Small intestine (tissue), 7 donors: ENCODE measurements around the gene TGM3. TPM values are rescaled to one million over a fixed set of nuclear protein-coding genes. Genes with fewer than 3 reads are reported as not detected.

Experiments
- DNase-seq, 2 donors: peaks; one replicate each; pipeline versions ENCODE4 v3.0.0 to v3.0.0-alpha.2; 2013
- FAIRE-seq: peaks from 2 replicates; lab custom pipeline; 2012; peaks lifted over from hg19 to GRCh38; lab: Jason Lieb, UNC
- H3K27ac ChIP-seq, 3 donors: one replicate each; pipeline ENCODE4 v1.5.1; 2013; ENCODE audit warnings: low read length in 2 of 3, mild to moderate bottlenecking in 2 of 3, control low read depth in 1 of 3, inconsistent platforms in 1 of 3, low read depth in 1 of 3, moderate library complexity in 1 of 3
- H3K27me3 ChIP-seq, 3 donors: one replicate each; pipeline ENCODE4 v1.6.1; 2013; ENCODE audit warnings: low read length in 3 of 3, inconsistent platforms in 1 of 3; ENCODE audit not compliant: control insufficient read depth in 3 of 3, insufficient read depth in 3 of 3
- H3K36me3 ChIP-seq, 3 donors: one replicate each; pipeline ENCODE4 v1.6.1; 2013; ENCODE audit warnings: low read length in 3 of 3, inconsistent platforms in 1 of 3, low read depth in 1 of 3, mild to moderate bottlenecking in 1 of 3, moderate library complexity in 1 of 3; ENCODE audit not compliant: control insufficient read depth in 3 of 3, insufficient read depth in 2 of 3
- H3K4me1 ChIP-seq, 3 donors: one replicate each; pipeline ENCODE4 v1.6.1; 2013; ENCODE audit warnings: low read length in 2 of 3, inconsistent platforms in 1 of 3, low read depth in 1 of 3, mild to moderate bottlenecking in 1 of 3, moderate library complexity in 1 of 3; ENCODE audit not compliant: control insufficient read depth in 3 of 3, insufficient read depth in 2 of 3
- H3K4me3 ChIP-seq, 3 donors: one replicate each; pipeline ENCODE4 v1.5.1; 2013; ENCODE audit warnings: low read length in 3 of 3, control low read depth in 1 of 3, inconsistent platforms in 1 of 3, low read depth in 1 of 3, mild to moderate bottlenecking in 1 of 3, moderate library complexity in 1 of 3
- H3K9me3 ChIP-seq, 2 donors: one replicate each; pipeline ENCODE4 v1.6.1; 2013; ENCODE audit warnings: low read depth in 1 of 2, low read length in 1 of 2; ENCODE audit not compliant: control insufficient read depth in 2 of 2, insufficient read depth in 1 of 2
- WGBS, 3 donors: extraction: QIAGEN DNeasy Blood & Tissue Kit; methylation state at CpG; one replicate each; pipeline ENCODE4 v1.1.7; 2013; 5-methylcytosine and 5-hydroxymethylcytosine counted together
- polyA plus RNA-seq, 4 donors: library from polyadenylated mRNA; stranded (reverse) in 3 of 4; unstranded in 1 of 4; fragments of 200-250 nt in 3 of 4; fragments of 120-200 nt in 1 of 4; gene quantifications; one replicate each; pipeline versions ENCODE4 v1.2.1 to v1.2.3, GENCODE V29; 2013
- donor health status: healthy with polysubstance abuse.
- donor health status: control.
- donor health status: control.
- donor health status: Bipolar disorder and iron deficiency.
- donor health status: healthy.

TGM3 gene
- polyA plus RNA-seq, 4 donors: 0.35 to 1.6 (median 0.87) TPM

DNA sequence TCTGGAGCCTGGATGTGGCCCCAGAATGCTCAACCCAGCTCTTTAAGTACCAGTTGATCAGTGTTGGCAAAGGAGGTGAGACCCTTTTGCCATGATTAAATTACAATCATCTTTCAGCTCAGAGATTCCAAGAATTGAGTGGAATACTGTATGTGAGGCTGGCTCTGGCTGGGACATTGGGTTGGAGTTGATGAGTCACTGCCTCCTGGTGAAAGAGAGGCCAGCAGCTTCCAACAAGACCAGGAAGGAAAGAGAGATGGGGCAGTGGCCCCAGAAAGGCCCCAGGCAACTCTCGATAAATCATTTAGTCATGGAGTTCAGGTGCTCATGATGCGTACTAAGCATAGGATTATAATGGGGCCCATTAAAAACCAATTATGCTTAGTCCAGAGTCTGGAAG is 87.0 kb downstream of the TGM3 start:
- H3K36me3 ChIP-seq: no peaks in the 10 kb centered on the region
- H3K9me3 ChIP-seq: peaks cover 0 to 9% of the 10 kb centered on the region in 2 donors
- no peaks in the 10 kb centered on the region for H3K27me3 ChIP-seq
- H3K4me3 ChIP-seq: no peak overlapping the region
- no peaks in the 10 kb centered on the region for H3K4me1 ChIP-seq
- H3K27ac ChIP-seq: no peak overlapping the region
- 90 to 98% (median 95%) methylated on average over 2 of the region's 2 CpGs for WGBS, 3 donors
- DNase-seq: no peak
- FAIRE-seq: no peak

DNA sequence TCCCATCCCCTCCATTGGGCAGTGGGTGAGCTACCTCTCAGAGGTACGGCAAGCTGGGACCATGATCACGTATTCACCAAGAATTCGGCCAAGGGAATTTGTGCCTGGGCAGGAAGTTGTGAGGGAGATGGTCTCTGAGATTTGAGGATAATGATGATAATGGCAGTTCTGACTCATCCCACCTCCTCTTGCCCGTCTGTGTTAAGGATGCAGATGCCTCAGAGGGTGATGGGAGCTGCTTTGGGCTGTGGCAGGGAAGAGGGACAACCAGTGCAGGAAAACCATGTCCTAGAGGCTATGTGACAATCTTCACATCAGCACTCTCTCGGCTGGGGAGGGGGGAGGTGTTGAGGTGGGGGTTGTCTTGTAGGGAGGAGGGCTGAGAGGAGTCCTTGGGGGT is 89.2 kb downstream of the TGM3 start:
- no peak for DNase-seq

DNA sequence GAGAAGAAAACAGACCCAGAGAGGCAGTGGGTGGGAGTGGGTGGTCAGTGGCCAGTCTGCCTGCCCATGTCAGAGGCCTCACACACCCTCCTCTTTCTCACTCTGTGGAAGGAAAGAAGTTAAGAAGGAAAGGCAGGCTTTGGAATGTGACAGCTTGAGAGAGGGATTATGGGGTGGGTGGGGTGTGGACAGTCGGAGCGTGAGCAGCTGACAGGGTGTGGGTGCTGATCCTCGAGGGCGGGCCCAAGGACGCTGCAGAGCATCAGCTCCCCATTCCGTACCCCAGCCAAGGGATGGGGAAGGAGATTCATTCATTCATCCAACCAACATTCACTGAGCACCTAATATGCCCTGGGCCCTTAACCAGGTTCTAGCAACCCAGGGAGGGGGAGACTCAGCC is 89.7 kb downstream of the TGM3 start:
- no peaks in the 10 kb centered on the region for H3K4me1 ChIP-seq
- H3K4me3 ChIP-seq: no peak overlapping the region
- DNase-seq (no peak), FAIRE-seq (no peak)
- H3K27ac ChIP-seq: no peak overlapping the region
- H3K27me3 ChIP-seq: no peaks in the 10 kb centered on the region
- H3K9me3 ChIP-seq: peaks cover 0 to 17% of the 10 kb centered on the region in 2 donors
- no peaks in the 10 kb centered on the region for H3K36me3 ChIP-seq
- 55 to 56% (median 56%) methylated on average over 6 of the region's 6 CpGs for WGBS, 3 donors

More for the DNA sequence above, 89.2 kb downstream of the TGM3 start:
- FAIRE-seq: no peak
- WGBS, 3 donors: 56 to 63% (median 62%) methylated on average over 5 of the region's 5 CpGs
- H3K27ac ChIP-seq: no peak overlapping the region
- H3K9me3 ChIP-seq: peaks cover 0 to 17% of the 10 kb centered on the region in 2 donors
- no peak overlapping the region for H3K4me3 ChIP-seq
- H3K27me3 ChIP-seq: no peaks in the 10 kb centered on the region
- H3K36me3 ChIP-seq: no peaks in the 10 kb centered on the region
- no peaks in the 10 kb centered on the region for H3K4me1 ChIP-seq

DNA sequence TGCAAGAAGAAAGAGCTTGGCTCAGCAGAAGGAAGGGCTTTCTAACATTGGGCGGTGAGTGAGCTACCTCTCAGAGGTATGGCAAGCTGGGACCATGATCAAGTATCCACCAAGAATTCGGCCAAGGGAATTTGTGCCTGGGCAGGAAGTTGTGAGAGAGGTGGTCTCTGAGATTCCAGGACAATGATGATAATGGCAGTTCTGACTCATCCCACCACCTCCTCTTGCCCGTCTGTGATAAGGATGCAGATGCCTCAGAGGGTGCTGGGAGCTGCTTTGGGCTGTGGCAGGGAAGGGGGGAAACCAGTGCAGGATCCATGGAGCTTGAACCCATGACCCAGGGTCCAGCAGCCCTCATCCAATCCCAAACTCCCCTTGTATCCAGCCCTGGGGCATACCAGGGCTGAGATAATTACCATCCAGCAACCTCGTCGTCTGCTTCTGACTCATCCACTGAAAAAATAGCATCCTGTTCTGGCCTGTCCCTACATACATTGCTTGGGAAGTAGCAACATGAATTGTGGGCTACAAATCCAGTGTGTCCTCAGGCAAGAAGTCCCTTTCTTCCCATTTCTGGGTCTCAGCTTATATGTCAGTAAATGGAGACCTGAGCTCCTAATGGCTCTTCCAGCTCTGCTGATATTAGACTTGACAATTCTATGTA is 90.8 kb downstream of the TGM3 start:
- Histone ChIP-seq H3K27ac (no peak overlapping the region), H3K27me3 (no peaks in the 10 kb centered on the region), H3K36me3 (no peaks in the 10 kb centered on the region), H3K4me1 (no peaks in the 10 kb centered on the region), H3K4me3 (no peak overlapping the region), H3K9me3 (peaks cover 0 to 17% of the 10 kb centered on the region in 2 donors)
- FAIRE-seq (no peak), DNase-seq (no peak)
- WGBS, 3 donors: 53 to 66% (median 58%) methylated on average over 5 of the region's 5 CpGs

DNA sequence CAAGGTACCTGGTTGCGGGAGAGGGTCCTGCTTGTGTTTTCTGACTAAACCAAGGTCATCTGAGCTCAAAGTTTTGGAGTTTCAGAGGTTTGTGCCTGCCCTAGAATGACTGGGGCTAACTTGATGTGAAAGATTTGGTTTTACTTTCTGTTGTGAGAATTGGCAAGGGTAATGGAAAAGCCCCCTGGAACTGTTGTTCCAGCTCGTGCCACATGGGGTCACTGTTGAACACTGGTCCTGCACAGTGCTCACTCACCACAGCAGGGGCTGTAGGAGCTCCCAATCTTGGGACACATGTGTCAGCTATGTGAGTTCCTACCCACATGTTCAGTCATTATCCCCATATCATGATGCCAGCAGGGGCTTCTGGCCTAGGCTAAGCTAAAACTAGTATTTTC is 91.4 kb downstream of the TGM3 start:
- peaks cover 0 to 17% of the 10 kb centered on the region in 2 donors for H3K9me3 ChIP-seq
- 36 to 40% (median 39%) methylated on average over 2 of the region's 2 CpGs for WGBS, 3 donors
- no peak overlapping the region for H3K4me3 ChIP-seq
- no peak overlapping the region for H3K27ac ChIP-seq
- no peak for FAIRE-seq
- peak in 1 of 2 donors; percentile 17 for DNase-seq
- no peaks in the 10 kb centered on the region for H3K36me3 ChIP-seq
- no peaks in the 10 kb centered on the region for H3K4me1 ChIP-seq
- no peaks in the 10 kb centered on the region for H3K27me3 ChIP-seq

DNA sequence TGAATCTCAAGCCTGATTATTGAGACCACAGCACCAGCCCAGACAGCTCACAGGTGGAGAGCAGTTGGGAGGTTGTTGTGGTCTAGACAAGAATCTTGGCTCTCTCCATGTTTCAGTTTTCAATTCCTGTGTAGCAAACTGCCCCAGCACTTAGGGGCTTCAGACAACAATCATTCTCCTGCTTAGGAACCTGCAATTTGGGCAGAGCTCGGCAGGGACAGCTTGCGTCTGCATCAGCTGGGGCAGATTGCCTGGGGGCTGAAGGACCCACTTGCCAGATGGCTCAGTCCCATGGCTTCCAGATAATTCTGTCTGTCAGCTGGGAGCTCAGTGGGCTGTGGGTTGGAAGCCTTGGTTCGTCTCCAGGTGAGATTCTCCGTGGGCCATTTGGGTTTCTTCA is 91.8 kb downstream of the TGM3 start:
- Histone ChIP-seq H3K36me3 (no peaks in the 10 kb centered on the region), H3K27me3 (no peaks in the 10 kb centered on the region), H3K27ac (no peak overlapping the region), H3K4me3 (no peak overlapping the region), H3K9me3 (peaks cover 0 to 17% of the 10 kb centered on the region in 2 donors), H3K4me1 (no peaks in the 10 kb centered on the region)
- FAIRE-seq: no peak
- no peak for DNase-seq
- WGBS, 3 donors: 91 to 97% (median 94%) methylated on average over 4 of the region's 4 CpGs

Other genes with a start within 250 kb of the TGM3 start
- 10 to 100 TPM in 2 of 4 donors, 1 to 10 TPM in 2; 3.8 to 16.4 (median 7.9) TPM for gene STK35, start 194.2 kb upstream of the TGM3 start, polyA plus RNA-seq
- not detected for gene TGM6, start 84.9 kb downstream of the TGM3 start, polyA plus RNA-seq
- gene SNRPB, start 174.8 kb downstream of the TGM3 start, polyA plus RNA-seq: 100 to 1,000 TPM; 147 to 316 (median 179) TPM
- gene ZNF343, start 212.9 kb downstream of the TGM3 start, polyA plus RNA-seq: 10 to 100 TPM in 1 of 4 donors, 1 to 10 TPM in 3; 3.2 to 10.5 (median 4.9) TPM
- under 1 TPM in 2 of 4 donors, not detected in 2; 0.10 to 0.37 TPM for gene TMC2, start 240.6 kb downstream of the TGM3 start, polyA plus RNA-seq